ENCODE data around the gene ZNF628.

The ZNF628 gene

DNA sequence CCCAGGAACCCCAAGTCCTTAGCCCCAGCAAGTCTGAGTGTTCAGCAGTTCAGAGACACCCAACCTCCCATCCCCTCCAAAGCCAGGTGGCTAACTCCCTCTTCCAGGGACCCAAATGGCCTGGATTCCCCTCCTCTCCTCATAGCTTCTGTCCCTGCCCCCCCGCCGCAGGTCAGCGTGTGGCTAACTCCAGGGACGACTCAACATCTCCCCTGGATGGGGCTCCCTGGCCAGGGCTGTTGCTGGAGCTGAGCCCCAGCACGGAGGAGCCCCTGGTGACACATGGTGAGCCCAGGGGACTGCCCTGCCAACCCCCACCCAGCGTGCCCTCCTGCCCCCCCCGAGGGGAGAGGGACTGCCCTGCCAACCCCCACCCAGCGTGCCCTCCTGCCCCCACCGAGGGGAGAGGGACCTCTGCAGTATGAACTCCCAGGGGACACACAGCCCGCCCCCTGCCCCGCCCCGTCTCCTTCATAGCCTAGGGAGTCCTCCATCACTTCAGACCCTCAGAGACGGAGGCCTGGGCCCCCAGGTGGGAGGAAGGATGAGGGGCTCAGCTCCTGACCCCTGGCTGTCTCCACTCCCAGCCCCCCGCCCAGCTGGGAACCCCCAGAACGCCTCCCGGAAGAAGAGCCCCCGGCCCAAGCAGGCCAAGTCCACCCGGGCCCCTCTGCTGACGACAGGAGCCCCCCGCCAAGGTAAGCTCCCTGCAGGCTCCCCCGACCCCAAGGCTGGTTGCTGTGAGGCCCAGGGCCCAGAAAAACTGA is 13.5 kb downstream of the ZNF628 start:
- Histone ChIP-seq H3K27me3 (ENCODE audit: insufficient read depth, low read depth, severe bottlenecking) (no peaks in the 10 kb centered on the region), H3K36me3 (peaks cover 4% of the 10 kb centered on the region), H3K4me3 (ENCODE audit: low read depth, low read length) (no peak overlapping the region), H3K9me3 (ENCODE audit: severe bottlenecking) (no peaks in the 10 kb centered on the region), H3K27ac (peak overlapping the region; percentile 57)
- no peak for TF ChIP-seq CTCF (IDR thresholded peaks at IDR 0.05; ENCODE audit: low read depth, low read length)
- DNase-seq: peak; percentile 34

DNA sequence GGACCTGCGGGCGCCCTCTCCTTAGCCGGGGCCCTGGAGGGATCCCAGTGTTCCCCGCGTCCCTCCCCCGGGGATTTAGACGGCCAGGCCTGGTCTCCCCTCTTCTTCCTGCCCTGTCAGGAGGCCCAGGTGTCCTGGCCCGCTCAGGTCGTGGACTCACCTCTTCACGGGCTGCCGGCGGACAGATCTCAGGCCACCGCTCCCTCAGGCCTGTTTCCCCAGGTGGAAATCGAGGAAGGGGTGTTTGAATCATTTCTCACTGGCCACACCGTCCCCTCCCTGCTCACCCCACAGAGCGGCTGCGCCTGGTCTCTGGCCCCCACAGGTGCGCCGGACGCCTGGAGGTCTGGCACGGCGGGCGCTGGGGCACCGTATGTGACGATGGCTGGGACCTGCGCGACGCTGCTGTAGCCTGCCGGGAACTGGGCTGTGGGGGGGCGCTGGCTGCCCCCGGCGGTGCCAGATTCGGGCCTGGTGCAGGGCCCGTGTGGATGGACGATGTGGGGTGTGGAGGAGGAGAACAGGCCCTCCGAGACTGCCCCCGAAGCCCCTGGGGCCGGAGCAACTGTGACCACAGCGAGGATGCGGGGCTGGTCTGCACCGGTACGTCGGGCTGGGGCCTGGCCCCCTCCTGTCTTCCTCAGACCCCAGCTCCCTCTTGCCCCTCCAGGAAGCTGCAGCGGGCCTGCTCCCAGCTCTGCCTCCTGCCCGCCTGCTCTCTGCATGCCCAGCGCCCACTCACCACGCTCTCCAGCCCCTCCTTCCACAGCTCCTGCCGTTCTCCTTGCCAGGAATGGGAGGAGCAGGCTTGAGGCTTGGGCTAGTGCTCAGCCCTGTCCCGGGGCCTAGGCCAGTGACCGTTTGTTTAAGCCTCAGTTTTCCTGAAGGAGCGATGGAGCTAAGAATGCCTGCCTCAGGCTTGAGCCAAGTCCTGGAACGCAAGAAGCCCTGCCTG is 14.3 kb downstream of the ZNF628 start:
- 0 out of 2 replicates have a peak overlapping the region, but pooled peaks have one; percentile 6 for H3K27ac ChIP-seq
- H3K27me3 ChIP-seq (ENCODE audit: insufficient read depth, low read depth, severe bottlenecking): no peaks in the 10 kb centered on the region
- TF ChIP-seq CTCF (IDR thresholded peaks at IDR 0.05; ENCODE audit: low read depth, low read length): no peak

GRCh38 chr19:55491546-55492360 is 15.3 kb downstream of the ZNF628 start:
- Histone ChIP-seq H3K9me3 (ENCODE audit: severe bottlenecking) (no peaks in the 10 kb centered on the region), H3K27me3 (ENCODE audit: insufficient read depth, low read depth, severe bottlenecking) (no peaks in the 10 kb centered on the region), H3K4me3 (ENCODE audit: low read depth, low read length) (no peak overlapping the region), H3K36me3 (no peaks in the 10 kb centered on the region), H3K27ac (no peak overlapping the region)
- DNase-seq: no peak
- TF ChIP-seq CTCF (IDR thresholded peaks at IDR 0.05; ENCODE audit: low read depth, low read length): no peak

More for the DNA sequence above, 14.3 kb downstream of the ZNF628 start:
- no peak overlapping the region for H3K4me3 ChIP-seq (ENCODE audit: low read depth, low read length)
- DNase-seq: no peak
- peaks cover 4% of the 10 kb centered on the region for H3K36me3 ChIP-seq
- H3K9me3 ChIP-seq (ENCODE audit: severe bottlenecking): no peaks in the 10 kb centered on the region

- H3K4me3 ChIP-seq (ENCODE audit: low read depth, low read length): no peak overlapping the region
- DNase-seq: no peak
- no peaks in the 10 kb centered on the region for H3K9me3 ChIP-seq (ENCODE audit: severe bottlenecking)
- H3K27me3 ChIP-seq (ENCODE audit: insufficient read depth, low read depth, severe bottlenecking): no peaks in the 10 kb centered on the region
- TF ChIP-seq CTCF (IDR thresholded peaks at IDR 0.05; ENCODE audit: low read depth, low read length): no peak
- H3K27ac ChIP-seq: no peak overlapping the region
- no peaks in the 10 kb centered on the region for H3K36me3 ChIP-seq
Observed at GRCh38 chr19:55492362-55492944, 16.0 kb downstream of the ZNF628 start.

DNA sequence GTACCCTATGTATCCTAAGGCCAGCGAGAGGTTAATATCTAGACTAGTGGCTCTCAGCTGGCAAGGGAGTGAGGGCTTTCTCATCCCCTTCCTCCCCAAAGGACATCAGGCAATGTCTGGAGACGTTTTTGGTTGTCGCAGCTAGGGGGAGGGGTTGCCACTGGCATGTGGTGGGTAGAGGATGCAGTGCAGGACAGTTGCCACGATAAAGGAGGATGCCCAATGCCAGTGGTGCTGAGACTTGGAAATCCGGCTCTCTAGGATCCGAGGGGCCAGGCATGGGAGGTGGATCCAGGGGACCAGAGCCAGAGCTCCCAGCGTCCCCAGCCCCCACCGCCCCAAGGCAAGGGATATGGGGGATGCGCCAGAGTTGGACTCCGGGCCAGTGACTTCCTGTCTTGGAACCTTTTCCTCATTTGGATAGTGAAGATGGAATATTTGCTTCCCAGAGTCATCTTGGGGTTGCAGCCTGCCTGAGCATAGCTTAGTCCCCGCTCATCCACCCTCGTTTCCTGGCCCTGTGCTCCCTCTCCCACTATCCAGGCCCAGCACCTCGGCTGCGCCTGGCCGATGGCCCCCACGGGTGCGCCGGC is 16.7 kb downstream of the ZNF628 start:
- no peak overlapping the region for H3K27ac ChIP-seq
- no peaks in the 10 kb centered on the region for H3K36me3 ChIP-seq
- H3K4me3 ChIP-seq (ENCODE audit: low read depth, low read length): no peak overlapping the region
- TF ChIP-seq CTCF (IDR thresholded peaks at IDR 0.05; ENCODE audit: low read depth, low read length): no peak
- no peak for DNase-seq
- no peaks in the 10 kb centered on the region for H3K27me3 ChIP-seq (ENCODE audit: insufficient read depth, low read depth, severe bottlenecking)
- no peaks in the 10 kb centered on the region for H3K9me3 ChIP-seq (ENCODE audit: severe bottlenecking)
